ENCODE measurements around the gene DCAF5.

- TF ChIP-seq POLR2AphosphoS5 (IDR thresholded peaks at IDR 0.05; ENCODE audit: borderline replicate concordance, low read depth, low read length) (no peak), EZH2 (IDR thresholded peaks at IDR 0.05) (no peak)
Observed at GRCh38 chr14:69044965-69045555, 107.9 kb downstream of the DCAF5 start.

Measured in SK-N-MC (cell line).